ENCODE results near the gene BTLA. TPM values are rescaled to one million over a fixed set of nuclear protein-coding genes. Genes with fewer than 3 reads are reported as not detected.
"Not testable (repeated sequence)": the region's sequence is repeated elsewhere in the genome, so short reads cannot be mapped to it uniquely, and the experiment has no call there.

BTLA gene
- polyA plus RNA-seq, 3 donors, result 0.05 TPM; not detected in 2

GRCh38 chr3:112418526-112418925 is 80.7 kb downstream of the BTLA start:
- H3K9me3 ChIP-seq (replicated peaks in 1 of 2; ENCODE audit: control insufficient read depth in 1 of 2, insufficient read depth in 1 of 2, low read length in 2 of 2); intact Hi-C loops (cut with micrococcal nuclease): not testable (repeated sequence)
- peaks cover 16% of the 10 kb centered on the region for H3K4me1 Mint-ChIP-seq

GRCh38 chr3:112417696-112418318 is 81.5 kb downstream of the BTLA start:
- 100% methylated on average over 1 of the region's 3 CpGs for WGBS (ENCODE audit: insufficient coverage)
- no peaks in the 10 kb centered on the region for H3K79me2 ChIP-seq (ENCODE audit: insufficient read depth, low read length)
- DNase-seq, result no peak
- Mint-ChIP-seq H3K4me1 (peaks cover 23% of the 10 kb centered on the region), H3K27ac (no peak overlapping the region), H3K27me3 (ENCODE audit: low read depth in 3 of 3) (peaks cover 0 to 3% (median 2%) of the 10 kb centered on the region in 3 donors), H3K4me3 (no peak overlapping the region), H3K9me3 (peaks cover 0 to 6% (median 0%) of the 10 kb centered on the region in 7 donors), H3K36me3 (no peaks in the 10 kb centered on the region)
- no peaks in the 10 kb centered on the region for H4K20me1 ChIP-seq (ENCODE audit: insufficient read depth, low read length)
- H3K27ac ChIP-seq (ENCODE audit: low read depth in 1 of 2, low read length in 2 of 2), result no peak overlapping the region
- no peak overlapping the region for H2AFZ ChIP-seq (ENCODE audit: insufficient read depth, low read depth, low read length, poor library complexity, severe bottlenecking)
- no peak overlapping the region for H3K4me3 ChIP-seq (replicated peaks in 1 of 3; ENCODE audit: low read depth in 2 of 3, low read length in 3 of 3)
- no peak overlapping the region for H3K9ac ChIP-seq (ENCODE audit: insufficient read depth, low read length, poor library complexity, severe bottlenecking)
- no peaks in the 10 kb centered on the region for H3K27me3 ChIP-seq (ENCODE audit: control insufficient read depth in 2 of 2, insufficient read depth in 2 of 2, low read length in 2 of 2)
- no peaks in the 10 kb centered on the region for H3K9me3 ChIP-seq (replicated peaks in 1 of 2; ENCODE audit: control insufficient read depth in 1 of 2, insufficient read depth in 1 of 2, low read length in 2 of 2)
- intact Hi-C loops (cut with micrococcal nuclease), result no loop called here
- no peak overlapping the region for H3K4me2 ChIP-seq (replicated peaks; ENCODE audit: extremely low read depth, low read length, poor library complexity, severe bottlenecking)
- TF ChIP-seq CTCF (IDR thresholded peaks at IDR 0.05), result no peak
- no peaks in the 10 kb centered on the region for H3K36me3 ChIP-seq (replicated peaks in 1 of 2; ENCODE audit: control insufficient read depth in 1 of 2, insufficient read depth in 2 of 2, low read length in 2 of 2)
- H3K4me1 ChIP-seq (ENCODE audit: control insufficient read depth in 1 of 2, insufficient read depth in 2 of 2, low read length in 2 of 2), result peaks cover 5 to 6% of the 10 kb centered on the region in 2 donors

More at GRCh38 chr3:112418526-112418925, 80.7 kb downstream of the BTLA start:
- not testable (repeated sequence) for H4K20me1 ChIP-seq (ENCODE audit: insufficient read depth, low read length); H3K27me3 Mint-ChIP-seq (ENCODE audit: low read depth in 3 of 3); H3K4me1 ChIP-seq (ENCODE audit: control insufficient read depth in 1 of 2, insufficient read depth in 2 of 2, low read length in 2 of 2); H3K9ac ChIP-seq (ENCODE audit: insufficient read depth, low read length, poor library complexity, severe bottlenecking); DNase-seq; H3K4me3 Mint-ChIP-seq; H3K79me2 ChIP-seq (ENCODE audit: insufficient read depth, low read length); H3K9me3 Mint-ChIP-seq; H3K36me3 ChIP-seq (replicated peaks in 1 of 2; ENCODE audit: control insufficient read depth in 1 of 2, insufficient read depth in 2 of 2, low read length in 2 of 2); H3K4me3 ChIP-seq (replicated peaks in 1 of 3; ENCODE audit: low read depth in 2 of 3, low read length in 3 of 3); H3K4me2 ChIP-seq (replicated peaks; ENCODE audit: extremely low read depth, low read length, poor library complexity, severe bottlenecking); H3K36me3 Mint-ChIP-seq; H3K27me3 ChIP-seq (ENCODE audit: control insufficient read depth in 2 of 2, insufficient read depth in 2 of 2, low read length in 2 of 2); H3K27ac ChIP-seq (ENCODE audit: low read depth in 1 of 2, low read length in 2 of 2); H2AFZ ChIP-seq (ENCODE audit: insufficient read depth, low read depth, low read length, poor library complexity, severe bottlenecking)
- H3K27ac Mint-ChIP-seq, result peak overlapping the region in 1 of 7 donors; percentile 23
- WGBS (ENCODE audit: insufficient coverage), result 60% methylated on average over 1 of the region's 5 CpGs

Measured in CD14-positive monocyte (primary cell).